Activated T-cell treated with anti-CD3 and anti-CD28 coated beads for 4 hours (primary cell): ENCODE data around the gene ARHGEF37.

Source experiments
- DNase-seq: peaks from one replicate; pipeline ENCODE4 v3.0.0-alpha.2; 2020

Gene ARHGEF37

GRCh38 chr5:149629421-149629820 is 48.1 kb downstream of the ARHGEF37 start:
- no peak for DNase-seq

DNA sequence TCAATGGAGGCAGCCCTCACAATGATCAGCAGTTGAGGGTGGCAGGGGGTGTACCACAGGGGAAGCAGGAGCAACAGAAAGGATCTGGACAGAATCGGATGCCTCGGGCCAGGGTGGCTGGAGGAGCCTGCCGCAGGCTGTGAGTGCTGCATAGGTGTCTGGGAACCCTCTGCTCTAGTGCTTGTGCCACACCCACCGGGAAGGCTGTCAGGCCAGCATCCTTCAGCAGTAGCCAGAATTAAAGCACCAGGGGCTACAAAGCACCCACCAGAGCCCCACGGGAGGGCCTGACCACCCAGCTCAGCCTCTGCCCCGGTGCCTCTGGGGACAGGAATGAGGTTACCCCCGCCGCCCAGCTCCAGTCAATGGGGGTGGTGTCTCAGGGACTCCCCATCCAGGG is 49.0 kb downstream of the ARHGEF37 start:
- no peak for DNase-seq

- DNase-seq, result no peak
Measured at GRCh38 chr5:149631506-149631905, 50.2 kb downstream of the ARHGEF37 start.

GRCh38 chr5:149632311-149633251 is 51.3 kb downstream of the ARHGEF37 start:
- DNase-seq, result no peak

DNA sequence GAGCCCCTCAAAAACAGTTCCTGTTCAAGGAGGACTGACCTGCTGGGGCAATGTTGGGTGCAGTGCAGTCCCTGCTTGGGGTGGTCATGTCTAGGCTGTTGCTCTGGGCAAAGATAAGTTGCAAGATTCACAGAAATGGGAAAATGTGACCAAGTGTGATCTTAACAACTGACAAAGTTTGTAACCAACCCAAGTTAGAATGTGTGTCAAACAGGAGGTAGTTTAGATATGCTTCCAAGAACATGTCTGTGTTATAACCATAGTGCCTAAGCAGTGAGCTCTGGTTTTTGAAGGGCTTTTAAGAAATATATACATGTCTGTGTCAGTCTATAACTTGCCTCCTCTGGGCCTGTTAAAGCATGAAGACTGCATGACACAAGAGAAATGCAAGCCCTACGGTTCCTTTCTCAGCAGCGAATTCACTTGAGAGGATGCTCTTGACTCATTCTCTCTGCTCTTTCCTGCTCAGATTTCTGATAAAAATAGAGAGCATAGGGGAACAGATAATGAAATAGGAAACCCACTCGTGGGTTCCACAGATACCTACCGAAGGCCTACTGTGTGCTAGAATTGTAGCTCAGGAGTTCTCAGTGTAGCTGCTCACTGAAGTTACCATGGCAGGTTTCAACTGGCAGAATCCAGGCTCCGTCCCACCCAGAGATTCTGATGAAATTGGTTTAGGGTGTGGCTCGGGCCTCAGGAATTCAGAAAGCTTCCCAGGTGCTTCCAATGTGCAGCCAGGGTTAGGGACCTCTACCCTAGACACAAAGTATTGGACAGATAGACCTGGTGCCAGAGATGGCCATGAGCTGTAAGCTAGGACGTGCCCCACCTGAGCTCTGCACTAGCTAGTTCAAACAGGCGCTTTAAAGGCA is 52.4 kb downstream of the ARHGEF37 start:
- DNase-seq, result no peak

GRCh38 chr5:149635394-149635793 is 54.1 kb downstream of the ARHGEF37 start:
- no peak for DNase-seq

DNA sequence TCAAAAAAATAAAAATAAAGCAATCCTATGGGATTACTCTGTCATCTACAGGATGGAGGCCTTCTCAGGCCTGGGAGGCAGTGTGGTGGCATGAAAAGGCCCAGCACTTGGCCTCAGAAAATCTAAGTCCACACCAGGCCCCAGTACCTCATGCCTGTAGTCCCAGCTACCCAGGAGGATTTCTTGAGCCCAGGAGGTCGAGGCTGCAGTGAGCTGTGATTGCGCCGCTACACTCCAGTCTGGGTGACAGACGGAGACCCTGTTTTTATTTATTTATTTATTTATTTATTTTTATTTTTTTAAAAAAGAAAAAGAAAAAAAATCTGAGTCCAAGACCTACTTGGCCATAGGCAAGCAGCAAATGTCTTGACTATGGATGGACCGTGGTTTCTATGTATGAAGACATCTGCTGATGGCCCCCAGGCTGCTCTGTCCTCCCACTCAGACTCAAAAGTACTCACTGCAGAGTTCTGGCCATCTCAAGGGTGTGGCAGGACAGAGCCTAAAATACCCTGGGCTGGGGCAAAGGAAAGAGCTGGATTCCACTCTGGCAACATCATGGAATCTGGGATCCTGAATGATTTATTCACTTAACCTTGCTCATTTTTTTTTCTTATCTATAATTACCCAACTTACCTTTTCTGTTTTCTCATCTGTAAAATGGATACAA is 55.0 kb downstream of the ARHGEF37 start:
- DNase-seq, result no peak

DNA sequence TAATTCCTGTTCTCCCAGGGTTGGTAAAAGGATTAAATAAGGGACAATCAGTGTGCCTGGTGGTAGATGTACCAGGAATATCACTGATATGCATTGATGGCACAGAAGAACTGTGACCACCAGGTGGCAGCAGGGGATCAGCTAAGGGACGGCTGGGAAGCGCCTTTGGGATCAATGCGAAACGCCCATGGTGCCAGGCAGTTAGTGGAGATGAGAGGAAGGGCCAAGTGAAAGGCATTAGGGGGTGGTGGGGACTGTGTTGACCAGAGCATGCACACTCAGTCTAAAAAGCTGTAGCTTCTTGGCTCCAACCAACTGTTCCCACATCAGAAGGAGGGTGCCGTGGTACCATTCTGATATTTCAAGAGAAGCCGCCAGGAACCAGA is 55.6 kb downstream of the ARHGEF37 start:
- DNase-seq, result no peak

DNA sequence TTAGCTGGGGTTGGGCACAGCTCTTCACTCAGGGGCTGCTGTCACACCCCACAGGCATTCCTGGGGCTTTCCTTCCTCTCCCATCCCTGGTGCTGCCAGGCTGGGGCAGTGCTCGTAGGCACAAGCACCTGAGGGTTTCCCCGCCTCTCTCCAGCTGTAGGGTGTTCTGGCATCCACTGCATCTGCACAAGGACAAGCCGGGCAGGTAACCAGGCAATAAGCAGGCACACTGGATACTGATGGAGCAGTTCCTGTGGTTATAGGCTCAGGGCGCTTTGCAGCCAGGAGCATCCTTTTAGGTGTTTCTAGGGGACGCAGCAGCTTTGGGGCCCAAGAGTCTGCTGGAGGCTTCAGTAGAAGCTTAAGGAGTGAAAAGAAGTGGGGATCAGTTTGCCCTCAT is 56.8 kb downstream of the ARHGEF37 start:
- no peak for DNase-seq

DNA sequence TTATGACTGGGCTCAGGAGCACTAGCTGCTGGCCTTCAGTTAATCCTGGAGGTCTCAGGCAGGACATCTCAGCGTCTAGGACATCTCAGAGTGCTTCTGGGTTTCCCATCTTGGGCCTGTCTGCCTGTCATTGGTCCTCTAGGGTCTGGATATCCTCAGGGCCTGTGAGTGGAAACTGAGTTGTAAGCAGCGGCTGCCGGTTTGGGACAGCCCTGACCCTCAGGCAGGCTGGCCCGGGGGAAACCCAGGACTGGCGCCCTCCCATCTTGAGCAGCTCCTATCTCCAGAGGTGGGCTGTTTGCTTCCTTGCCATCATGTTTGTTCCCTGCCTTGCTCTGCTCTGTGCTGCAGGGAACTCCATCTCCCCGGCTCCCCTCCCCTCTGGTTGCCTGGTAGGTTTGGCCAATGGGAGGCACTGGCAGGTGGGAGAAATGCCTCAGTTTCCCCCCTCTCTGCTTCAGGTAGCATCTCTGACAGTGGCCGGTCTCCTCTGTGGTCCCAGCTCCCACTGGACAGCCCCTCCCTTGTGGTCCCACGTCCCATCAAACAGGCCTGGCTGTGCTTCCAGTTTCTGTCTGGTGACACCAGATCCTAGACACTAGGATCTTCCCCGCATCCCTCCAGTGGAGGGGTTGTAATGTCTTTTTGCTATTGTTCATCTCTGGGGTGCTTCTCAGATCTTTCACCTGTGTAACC is 57.4 kb downstream of the ARHGEF37 start:
- no peak for DNase-seq

- DNase-seq, result no peak
Measured at GRCh38 chr5:149639737-149640136, 58.4 kb downstream of the ARHGEF37 start.

DNA sequence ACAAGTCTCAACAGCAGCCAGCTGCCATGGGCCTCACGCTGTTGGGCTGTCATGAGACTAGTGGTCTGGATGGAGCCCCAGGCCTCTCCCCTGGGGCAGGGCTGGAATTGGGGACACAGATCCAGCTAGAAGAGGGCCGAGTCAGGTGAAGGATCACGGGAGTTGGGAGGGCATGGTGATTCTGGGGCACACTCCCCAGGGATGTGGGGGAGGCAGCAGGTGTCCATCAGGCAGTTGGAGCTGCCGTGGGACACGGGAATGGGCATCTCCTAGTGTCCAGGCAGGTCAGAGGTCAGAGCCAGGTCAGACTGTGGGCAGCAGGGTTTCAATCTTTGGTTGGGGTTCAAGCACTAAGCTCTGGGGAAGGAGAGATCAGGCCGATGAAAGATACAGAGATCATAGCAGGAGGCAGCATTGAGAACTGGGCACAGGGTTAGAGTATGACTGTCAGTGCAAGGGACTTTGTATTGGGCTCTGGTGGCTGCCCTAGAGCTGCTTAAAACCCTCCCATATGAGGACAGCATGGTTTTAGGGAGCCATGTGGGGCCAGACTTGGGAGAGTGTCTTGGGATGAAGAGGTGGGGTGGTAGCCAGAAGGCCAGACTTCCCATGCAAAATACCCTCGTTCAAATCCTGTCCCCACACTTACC is 59.2 kb downstream of the ARHGEF37 start:
- DNase-seq, result no peak

DNA sequence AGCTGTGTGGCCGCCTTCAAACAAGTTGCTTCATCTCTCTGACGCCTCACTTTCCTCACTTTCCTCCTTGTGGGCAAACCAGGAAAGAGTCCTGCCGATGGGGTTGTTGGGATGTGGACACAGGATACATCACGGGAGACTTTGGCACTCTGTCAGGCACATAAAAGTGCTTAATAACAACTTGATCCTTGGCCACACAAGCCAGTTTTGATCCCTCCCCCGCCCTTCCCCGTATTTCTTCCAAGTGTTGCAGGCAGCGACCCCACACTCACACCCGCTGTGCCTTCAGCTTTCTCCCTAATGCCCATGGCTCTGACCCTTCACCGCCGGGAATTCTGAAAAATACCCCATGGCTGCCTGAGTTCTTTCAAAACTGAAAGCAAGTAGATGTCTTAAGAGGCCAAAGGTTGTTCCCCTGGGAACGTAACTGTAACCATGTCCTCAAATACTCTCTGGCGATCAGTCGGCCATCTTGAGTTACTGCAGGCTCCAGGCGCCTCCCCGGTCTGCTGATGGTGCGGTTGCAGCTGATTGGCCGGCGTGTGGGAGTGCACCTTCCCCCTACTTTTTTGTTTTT is 59.8 kb downstream of the ARHGEF37 start:
- DNase-seq, result no peak

DNA sequence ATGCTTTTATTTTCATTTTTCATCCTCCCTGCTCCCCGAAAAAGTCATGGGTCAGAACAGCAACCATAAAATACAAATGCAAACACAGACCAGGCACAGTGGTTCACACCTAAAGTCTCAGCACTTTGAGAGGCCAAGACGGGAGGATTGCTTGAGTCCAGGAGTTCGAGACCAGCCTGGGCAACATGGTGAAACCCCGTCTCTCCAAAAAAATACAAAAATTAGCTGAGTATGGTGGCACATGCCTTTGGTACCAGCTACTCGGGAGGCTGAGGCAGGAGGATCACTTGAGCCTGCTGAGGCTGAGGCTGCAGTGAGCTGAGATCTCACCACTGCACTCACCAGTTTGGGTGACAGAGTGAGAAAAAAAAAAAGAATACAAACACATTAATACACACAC is 60.3 kb downstream of the ARHGEF37 start:
- DNase-seq, result no peak

- DNase-seq, result no peak
Measured at GRCh38 chr5:149643781-149644180, 62.5 kb downstream of the ARHGEF37 start.

GRCh38 chr5:149644629-149645028 is 63.3 kb downstream of the ARHGEF37 start:
- DNase-seq, result no peak

GRCh38 chr5:149645236-149645635 is 63.9 kb downstream of the ARHGEF37 start:
- DNase-seq, result no peak

GRCh38 chr5:149645725-149646124 is 64.4 kb downstream of the ARHGEF37 start:
- DNase-seq, result no peak

DNA sequence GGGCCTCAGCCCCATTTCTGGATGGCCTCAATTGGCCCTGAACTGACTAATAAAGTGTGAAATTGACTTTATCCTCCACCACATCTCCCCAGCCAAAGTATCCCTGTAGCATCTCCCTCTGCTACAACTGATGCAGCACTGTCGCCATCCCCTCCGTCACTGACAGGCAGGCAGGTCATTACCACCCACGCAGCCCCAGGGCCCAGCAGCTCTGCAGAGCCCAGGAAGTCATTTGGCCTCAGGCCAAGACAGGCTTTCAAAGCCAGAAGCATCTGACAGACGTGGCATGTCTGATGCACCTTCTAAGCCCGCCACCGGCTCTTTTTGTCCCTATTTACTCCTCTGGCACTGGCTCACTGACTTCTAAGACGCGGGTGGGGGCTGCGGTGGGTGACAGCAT is 65.3 kb downstream of the ARHGEF37 start:
- DNase-seq, result no peak

- no peak for DNase-seq
Measured at GRCh38 chr5:149647334-149647733, 66.0 kb downstream of the ARHGEF37 start.
